Keratinocyte (primary cell): Measurements from ENCODE around the gene BTG4. TPM values are rescaled to one million over a fixed set of nuclear protein-coding genes. Genes with fewer than 3 reads are reported as not detected.

Source experiments
- DNase-seq: peaks from one replicate; pipeline ENCODE4 v3.0.0-alpha.2; 2011; ENCODE audit warnings: low read depth, missing footprints, low spot score
- FAIRE-seq: peaks from 2 replicates; lab custom pipeline; 2011; peaks lifted over from hg19 to GRCh38; lab: Jason Lieb, UNC
- H2AFZ ChIP-seq: 2 replicates; pipeline ENCODE4 v1.6.0; 2012; ENCODE audit warnings: low read length, control low read depth, inconsistent platforms; ENCODE audit not compliant: control insufficient read depth
- H3K27ac ChIP-seq: 2 replicates; pipeline ENCODE4 v1.5.1; 2011; ENCODE audit warnings: low read length; ENCODE audit not compliant: control insufficient read depth, insufficient read depth
- H3K27me3 ChIP-seq: 3 replicates; pipeline ENCODE4 v1.6.0; 2011; ENCODE audit warnings: low read length; ENCODE audit not compliant: control insufficient read depth, insufficient read depth; ENCODE audit errors: extremely low read depth
- H3K36me3 ChIP-seq, 2 experiments: 2 replicates in 1 of 2; 3 replicates in 1 of 2; pipeline ENCODE4 v1.5.1; 2011; ENCODE audit warnings: low read length in 2 of 2, mild to moderate bottlenecking in 1 of 2; ENCODE audit not compliant: control insufficient read depth in 2 of 2, insufficient read depth in 2 of 2; ENCODE audit errors: extremely low read depth in 1 of 2
- H3K4me1 ChIP-seq: 3 replicates; pipeline ENCODE4 v1.5.1; 2011; ENCODE audit warnings: low read length; ENCODE audit not compliant: control insufficient read depth, insufficient read depth; ENCODE audit errors: extremely low read depth
- H3K4me2 ChIP-seq: 3 replicates; pipeline ENCODE4 v1.6.0; 2011; ENCODE audit warnings: low read depth, low read length; ENCODE audit not compliant: control insufficient read depth, insufficient read depth; ENCODE audit errors: extremely low read depth
- H3K4me3 ChIP-seq, 3 experiments: fragments of 200-600 bp in 1 of 3; sonication (generic) in 1 of 3; 2 replicates in 2 of 3; 3 replicates in 1 of 3; pipeline ENCODE4 v1.5.1; 2011 to 2016; ENCODE audit warnings: low read length in 3 of 3, mild to moderate bottlenecking in 3 of 3, control low read depth in 2 of 3, inconsistent platforms in 1 of 3, low read depth in 1 of 3, mixed read lengths in 1 of 3, mixed run types in 1 of 3, moderate library complexity in 1 of 3; ENCODE audit not compliant: control insufficient read depth in 2 of 3, insufficient read depth in 2 of 3; ENCODE audit errors: extremely low read depth in 1 of 3
- H3K79me2 ChIP-seq: 2 replicates; pipeline ENCODE4 v1.6.0; 2012; ENCODE audit warnings: low read length; ENCODE audit not compliant: control insufficient read depth, insufficient read depth
- H3K9ac ChIP-seq: 3 replicates; pipeline ENCODE4 v1.6.0; 2011; ENCODE audit warnings: low read length; ENCODE audit not compliant: control insufficient read depth, insufficient read depth; ENCODE audit errors: extremely low read depth
- H3K9me1 ChIP-seq: 3 replicates; pipeline ENCODE4 v1.6.0; 2011; ENCODE audit warnings: low read length; ENCODE audit not compliant: control insufficient read depth, insufficient read depth; ENCODE audit errors: extremely low read depth
- H3K9me3 ChIP-seq: 2 replicates; pipeline ENCODE4 v1.5.1; 2012; ENCODE audit warnings: low read depth, low read length; ENCODE audit not compliant: control insufficient read depth
- H4K20me1 ChIP-seq: 3 replicates; pipeline ENCODE4 v1.6.0; 2011; ENCODE audit warnings: low read length; ENCODE audit not compliant: control insufficient read depth, insufficient read depth; ENCODE audit errors: extremely low read depth
- CTCF ChIP-seq, 3 experiments: IDR thresholded peaks in 1 of 3; conservative IDR thresholded peaks in 1 of 3; optimal IDR thresholded peaks in 1 of 3; 2 replicates in 2 of 3; 3 replicates in 1 of 3; pipeline versions ENCODE3 to v1.5.1; 2011; ENCODE audit warnings: low read length in 3 of 3, mild to moderate bottlenecking in 3 of 3, moderate library complexity in 2 of 3, control low read depth in 1 of 3, inconsistent platforms in 1 of 3; ENCODE audit not compliant: insufficient read depth in 2 of 3; ENCODE audit errors: extremely low read depth in 1 of 3
- EZH2 ChIP-seq: IDR thresholded peaks from one replicate; pipeline ENCODE4 v1.6.1; 2012; ENCODE audit warnings: inconsistent platforms, mild to moderate bottlenecking, low read length, moderate library complexity
- dilution Hi-C: fragments of 300-500 bp; cut with MboI; formaldehyde crosslinking; loops from one replicate; pipeline ENCODE4 v1.7.0; 2020; ENCODE audit warnings: low sequenced_read_pairs; ENCODE audit not compliant: extremely low pct_ligation_motif_present
- polyA plus RNA-seq, 5 experiments: library from polyadenylated mRNA; depleted of rRNA in 3 of 5; stranded (reverse) in 3 of 5; stranded (forward) in 1 of 5; unstranded in 1 of 5; fragments of >200 nt; gene quantifications; 1 replicate in 1 of 5; 2 replicates in 3 of 5; 3 replicates in 1 of 5; pipeline versions ENCODE4 v1.2.1 to v1.2.3, GENCODE V29; 2011 to 2012; ENCODE audit warnings: missing spikeins in 2 of 5, low read depth in 1 of 5, low replicate concordance in 1 of 5

BTG4 gene
- polyA plus RNA-seq, 1 donor (not counting 4 experiments of a cell fraction or from before 2014, with no cell fraction given): 0.12 TPM

- peaks cover 2% of the 10 kb centered on the region for H3K9me1 ChIP-seq
- H3K36me3 ChIP-seq: no peaks in the 10 kb centered on the region
- DNase-seq (no peak), FAIRE-seq (no peak)
- TF ChIP-seq EZH2 (no peak), CTCF (optimal IDR thresholded peaks at IDR 0.05 in 1 of 3, IDR thresholded peaks at IDR 0.05 in 1 of 3, conservative IDR thresholded peaks at IDR 0.05 in 1 of 3; ENCODE audit: extremely low read depth in 1 of 3, insufficient read depth in 2 of 3, low read length in 3 of 3) (no peak)
- H3K79me2 ChIP-seq: no peaks in the 10 kb centered on the region
- H3K27ac ChIP-seq: no peak overlapping the region
- no peak overlapping the region for H2AFZ ChIP-seq
- dilution Hi-C loops: no loop called here
- H3K4me1 ChIP-seq: peaks cover 4% of the 10 kb centered on the region
- no peak overlapping the region for H3K9ac ChIP-seq
- H4K20me1 ChIP-seq: no peaks in the 10 kb centered on the region
- no peaks in the 10 kb centered on the region for H3K9me3 ChIP-seq
- no peak overlapping the region for H3K4me2 ChIP-seq
- peaks cover 15% of the 10 kb centered on the region for H3K27me3 ChIP-seq
- no peak overlapping the region for H3K4me3 ChIP-seq
Observed at GRCh38 chr11:111460340-111460739, 51.8 kb downstream of the BTG4 start.

GRCh38 chr11:111459506-111460270 is 52.5 kb downstream of the BTG4 start:
- Histone ChIP-seq H4K20me1 (no peaks in the 10 kb centered on the region), H3K4me2 (no peak overlapping the region), H3K9ac (no peak overlapping the region), H3K36me3 (no peaks in the 10 kb centered on the region), H3K9me1 (peaks cover 2% of the 10 kb centered on the region), H3K9me3 (no peaks in the 10 kb centered on the region), H3K27ac (no peak overlapping the region), H3K79me2 (no peaks in the 10 kb centered on the region), H2AFZ (no peak overlapping the region), H3K4me3 (no peak overlapping the region), H3K27me3 (peaks cover 15% of the 10 kb centered on the region), H3K4me1 (peaks cover 5% of the 10 kb centered on the region)
- no peak for TF ChIP-seq CTCF (optimal IDR thresholded peaks at IDR 0.05 in 1 of 3, IDR thresholded peaks at IDR 0.05 in 1 of 3, conservative IDR thresholded peaks at IDR 0.05 in 1 of 3; ENCODE audit: extremely low read depth in 1 of 3, insufficient read depth in 2 of 3, low read length in 3 of 3)
- no peak for TF ChIP-seq EZH2
- FAIRE-seq (no peak), DNase-seq (no peak)
- dilution Hi-C loops: no loop called here
